ENCODE data around the gene RNASEH1. TPM values are rescaled to one million over a fixed set of nuclear protein-coding genes. Genes with fewer than 3 reads are reported as not detected.

RNASEH1 gene
- total and polyA plus RNA-seq, 2 of the 13 experiments (the other 11 are each of a cell fraction or from before 2014, with no cell fraction given): 14.5 to 57.4 TPM

- TF ChIP-seq ZNF280D (CRISPR knock-in tag; IDR thresholded peaks at IDR 0.05) (no peak), THAP11 (CRISPR knock-in tag; IDR thresholded peaks at IDR 0.05) (peak; percentile 46), ETV5 (CRISPR knock-in tag; IDR thresholded peaks at IDR 0.05; ENCODE audit: borderline replicate concordance) (peak; percentile 40; the same call in 1 of the 2 replicates), CHCHD3 (CRISPR knock-in tag; IDR thresholded peaks at IDR 0.05) (no peak), ZSCAN29 (CRISPR knock-in tag; conservative IDR thresholded peaks at IDR 0.05) (no peak), TGIF2 (CRISPR knock-in tag; IDR thresholded peaks at IDR 0.05) (peak; percentile 24), ZNF644 (CRISPR knock-in tag; IDR thresholded peaks at IDR 0.05; ENCODE audit: low read depth) (no peak), NR2F2 (IDR thresholded peaks at IDR 0.05; ENCODE audit: borderline replicate concordance, low read depth) (no peak; the same call in 1 of the 2 replicates), CERS6 (CRISPR knock-in tag; IDR thresholded peaks at IDR 0.05) (no peak), ZNF501 (CRISPR knock-in tag; IDR thresholded peaks at IDR 0.05) (no peak), MIER2 (CRISPR knock-in tag; IDR thresholded peaks at IDR 0.05) (no peak), KDM1A (CRISPR knock-in tag; IDR thresholded peaks at IDR 0.05) (no peak), PLRG1 (conservative IDR thresholded peaks at IDR 0.05) (no peak), TBL1XR1 (IDR thresholded peaks at IDR 0.05; ENCODE audit: borderline replicate concordance, low read length, partially characterized antibody) (no peak), ESRRA (CRISPR knock-in tag; IDR thresholded peaks at IDR 0.05; ENCODE audit: low read depth) (no peak), ARNT2 (CRISPR knock-in tag; IDR thresholded peaks at IDR 0.05; ENCODE audit: low read depth) (no peak)
- TF ChIP-seq, protein P1, sequence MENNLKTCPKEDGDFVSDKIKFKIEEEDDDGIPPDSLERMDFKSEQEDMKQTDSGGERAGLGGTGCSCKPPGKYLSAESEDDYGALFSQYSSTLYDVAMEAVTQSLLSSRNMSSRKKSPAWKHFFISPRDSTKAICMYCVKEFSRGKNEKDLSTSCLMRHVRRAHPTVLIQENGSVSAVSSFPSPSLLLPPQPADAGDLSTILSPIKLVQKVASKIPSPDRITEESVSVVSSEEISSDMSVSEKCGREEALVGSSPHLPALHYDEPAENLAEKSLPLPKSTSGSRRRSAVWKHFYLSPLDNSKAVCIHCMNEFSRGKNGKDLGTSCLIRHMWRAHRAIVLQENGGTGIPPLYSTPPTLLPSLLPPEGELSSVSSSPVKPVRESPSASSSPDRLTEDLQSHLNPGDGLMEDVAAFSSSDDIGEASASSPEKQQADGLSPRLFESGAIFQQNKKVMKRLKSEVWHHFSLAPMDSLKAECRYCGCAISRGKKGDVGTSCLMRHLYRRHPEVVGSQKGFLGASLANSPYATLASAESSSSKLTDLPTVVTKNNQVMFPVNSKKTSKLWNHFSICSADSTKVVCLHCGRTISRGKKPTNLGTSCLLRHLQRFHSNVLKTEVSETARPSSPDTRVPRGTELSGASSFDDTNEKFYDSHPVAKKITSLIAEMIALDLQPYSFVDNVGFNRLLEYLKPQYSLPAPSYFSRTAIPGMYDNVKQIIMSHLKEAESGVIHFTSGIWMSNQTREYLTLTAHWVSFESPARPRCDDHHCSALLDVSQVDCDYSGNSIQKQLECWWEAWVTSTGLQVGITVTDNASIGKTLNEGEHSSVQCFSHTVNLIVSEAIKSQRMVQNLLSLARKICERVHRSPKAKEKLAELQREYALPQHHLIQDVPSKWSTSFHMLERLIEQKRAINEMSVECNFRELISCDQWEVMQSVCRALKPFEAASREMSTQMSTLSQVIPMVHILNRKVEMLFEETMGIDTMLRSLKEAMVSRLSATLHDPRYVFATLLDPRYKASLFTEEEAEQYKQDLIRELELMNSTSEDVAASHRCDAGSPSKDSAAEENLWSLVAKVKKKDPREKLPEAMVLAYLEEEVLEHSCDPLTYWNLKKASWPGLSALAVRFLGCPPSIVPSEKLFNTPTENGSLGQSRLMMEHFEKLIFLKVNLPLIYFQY (CRISPR knock-in tag; IDR thresholded peaks at IDR 0.05; ENCODE audit: borderline replicate concordance): no peak; the same call in none of the 2 replicates
- TF ChIP-seq, protein P2, sequence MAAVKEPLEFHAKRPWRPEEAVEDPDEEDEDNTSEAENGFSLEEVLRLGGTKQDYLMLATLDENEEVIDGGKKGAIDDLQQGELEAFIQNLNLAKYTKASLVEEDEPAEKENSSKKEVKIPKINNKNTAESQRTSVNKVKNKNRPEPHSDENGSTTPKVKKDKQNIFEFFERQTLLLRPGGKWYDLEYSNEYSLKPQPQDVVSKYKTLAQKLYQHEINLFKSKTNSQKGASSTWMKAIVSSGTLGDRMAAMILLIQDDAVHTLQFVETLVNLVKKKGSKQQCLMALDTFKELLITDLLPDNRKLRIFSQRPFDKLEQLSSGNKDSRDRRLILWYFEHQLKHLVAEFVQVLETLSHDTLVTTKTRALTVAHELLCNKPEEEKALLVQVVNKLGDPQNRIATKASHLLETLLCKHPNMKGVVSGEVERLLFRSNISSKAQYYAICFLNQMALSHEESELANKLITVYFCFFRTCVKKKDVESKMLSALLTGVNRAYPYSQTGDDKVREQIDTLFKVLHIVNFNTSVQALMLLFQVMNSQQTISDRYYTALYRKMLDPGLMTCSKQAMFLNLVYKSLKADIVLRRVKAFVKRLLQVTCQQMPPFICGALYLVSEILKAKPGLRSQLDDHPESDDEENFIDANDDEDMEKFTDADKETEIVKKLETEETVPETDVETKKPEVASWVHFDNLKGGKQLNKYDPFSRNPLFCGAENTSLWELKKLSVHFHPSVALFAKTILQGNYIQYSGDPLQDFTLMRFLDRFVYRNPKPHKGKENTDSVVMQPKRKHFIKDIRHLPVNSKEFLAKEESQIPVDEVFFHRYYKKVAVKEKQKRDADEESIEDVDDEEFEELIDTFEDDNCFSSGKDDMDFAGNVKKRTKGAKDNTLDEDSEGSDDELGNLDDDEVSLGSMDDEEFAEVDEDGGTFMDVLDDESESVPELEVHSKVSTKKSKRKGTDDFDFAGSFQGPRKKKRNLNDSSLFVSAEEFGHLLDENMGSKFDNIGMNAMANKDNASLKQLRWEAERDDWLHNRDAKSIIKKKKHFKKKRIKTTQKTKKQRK (IDR thresholded peaks at IDR 0.05; ENCODE audit: low read length): no peak
Observed at GRCh38 chr2:3604991-3605961, 47.1 kb upstream of the RNASEH1 start (continued).

Data from HepG2 (cell line).